ENCODE measurements around the gene TAS2R13. TPM values are rescaled to one million over a fixed set of nuclear protein-coding genes. Genes with fewer than 3 reads are reported as not detected.

The TAS2R13 gene
- total RNA-seq, 2 experiments from 2014 or later: 0.31 to 0.36 TPM

DNA sequence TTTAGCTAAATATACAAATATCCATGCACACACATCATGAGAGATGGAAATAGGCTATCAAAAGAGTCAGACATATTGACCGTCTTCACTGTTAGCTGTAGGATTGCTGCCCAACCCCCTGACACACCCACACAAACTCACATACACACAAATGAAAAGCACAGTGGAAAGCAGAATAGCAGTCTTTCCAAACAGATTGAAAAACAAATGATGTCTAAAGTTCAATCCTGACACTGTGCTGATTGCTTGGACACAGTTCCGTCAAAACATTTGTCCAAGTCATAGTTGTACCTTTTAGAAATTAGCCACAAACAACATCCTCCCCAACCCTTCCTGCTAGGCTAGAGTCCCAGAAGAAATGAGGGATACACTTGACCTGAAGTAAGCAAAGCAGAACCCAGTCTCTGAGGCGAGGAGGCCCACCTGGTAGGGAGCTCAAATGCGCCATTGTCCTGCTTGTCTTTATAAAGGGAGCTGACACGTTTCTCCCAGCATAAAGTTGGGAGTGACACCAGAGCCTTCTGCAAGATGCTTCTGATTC lies 19.5 kb upstream of the TAS2R13 start, which contains the start of gene PRH2:
Gene PRH2 (plus strand): TSS at position 491 of the 541 bp plus-strand sequence. CDS start 38 bp downstream, at position 529.
- Mint-ChIP-seq H3K4me3 (no peak within 1 kb of the TSS), H3K36me3 (ENCODE audit: low read depth) (no peaks in the 10 kb centered on the region), H3K4me1 (ENCODE audit: low read depth) (no peaks in the 10 kb centered on the region), H3K27ac (no peak within 1 kb of the TSS), H3K9me3 (no peaks in the 10 kb centered on the region), H3K27me3 (no peaks in the 10 kb centered on the region)
- DNase-seq (no peak), ATAC-seq (no peak)
- POLR2A ChIA-PET: no interaction called here
- CTCF ChIA-PET: interaction anchor here (0.7 kb wide), 1 partner anchor 40 kb away, joined by 3 read pairs; no protein-coding TSS in a partner anchor
- intact Hi-C loops (cut with micrococcal nuclease): no loop called here
- TF ChIP-seq, protein P1, sequence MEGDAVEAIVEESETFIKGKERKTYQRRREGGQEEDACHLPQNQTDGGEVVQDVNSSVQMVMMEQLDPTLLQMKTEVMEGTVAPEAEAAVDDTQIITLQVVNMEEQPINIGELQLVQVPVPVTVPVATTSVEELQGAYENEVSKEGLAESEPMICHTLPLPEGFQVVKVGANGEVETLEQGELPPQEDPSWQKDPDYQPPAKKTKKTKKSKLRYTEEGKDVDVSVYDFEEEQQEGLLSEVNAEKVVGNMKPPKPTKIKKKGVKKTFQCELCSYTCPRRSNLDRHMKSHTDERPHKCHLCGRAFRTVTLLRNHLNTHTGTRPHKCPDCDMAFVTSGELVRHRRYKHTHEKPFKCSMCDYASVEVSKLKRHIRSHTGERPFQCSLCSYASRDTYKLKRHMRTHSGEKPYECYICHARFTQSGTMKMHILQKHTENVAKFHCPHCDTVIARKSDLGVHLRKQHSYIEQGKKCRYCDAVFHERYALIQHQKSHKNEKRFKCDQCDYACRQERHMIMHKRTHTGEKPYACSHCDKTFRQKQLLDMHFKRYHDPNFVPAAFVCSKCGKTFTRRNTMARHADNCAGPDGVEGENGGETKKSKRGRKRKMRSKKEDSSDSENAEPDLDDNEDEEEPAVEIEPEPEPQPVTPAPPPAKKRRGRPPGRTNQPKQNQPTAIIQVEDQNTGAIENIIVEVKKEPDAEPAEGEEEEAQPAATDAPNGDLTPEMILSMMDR (IDR thresholded peaks at IDR 0.05): no peak

DNA sequence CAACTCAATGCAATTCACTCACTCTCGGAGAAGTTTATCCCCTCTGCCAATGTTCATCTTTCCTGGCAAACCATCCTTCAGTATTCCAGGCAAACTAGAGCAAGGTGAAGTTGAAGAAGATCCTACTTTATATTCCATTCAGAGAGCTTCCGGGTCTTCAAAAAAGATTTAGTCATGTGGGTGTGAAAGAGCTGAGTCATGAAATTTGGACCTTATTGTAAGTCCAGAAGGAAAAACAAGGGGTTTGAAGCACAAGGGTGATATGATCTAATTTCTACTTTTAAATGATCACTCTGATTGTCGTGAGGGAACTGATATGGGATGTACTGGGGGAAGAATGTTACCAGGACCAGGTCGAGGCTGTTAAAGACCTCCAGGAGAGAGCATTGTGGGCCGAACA lies 16.9 kb upstream of the TAS2R13 start:
- no peaks in the 10 kb centered on the region for H3K36me3 Mint-ChIP-seq (ENCODE audit: low read depth)
- CTCF ChIA-PET: no interaction called here

DNA sequence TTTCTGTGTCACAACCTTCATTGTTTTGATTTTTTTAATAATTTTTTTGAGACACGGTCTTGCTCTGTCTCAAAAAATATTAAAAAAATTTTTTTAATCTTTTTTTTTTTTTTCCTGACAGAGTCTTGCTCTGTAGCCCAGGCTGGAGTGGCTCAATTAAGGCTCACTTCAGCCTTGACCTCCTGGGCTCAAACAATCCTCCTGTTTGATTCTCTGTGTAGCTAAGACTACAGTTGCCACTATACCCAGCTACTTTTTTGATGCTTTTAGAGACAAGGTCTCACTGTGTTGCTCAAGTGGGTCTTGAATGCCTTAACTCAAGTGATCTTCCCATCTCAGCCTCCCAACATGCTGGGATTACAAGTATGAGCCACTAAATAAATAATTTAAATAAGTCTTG lies 10.4 kb upstream of the TAS2R13 start:
- Mint-ChIP-seq H3K4me1 (ENCODE audit: low read depth) (no peaks in the 10 kb centered on the region), H3K36me3 (ENCODE audit: low read depth) (no peaks in the 10 kb centered on the region), H3K27me3 (no peaks in the 10 kb centered on the region), H3K9me3 (no peaks in the 10 kb centered on the region), H3K27ac (no peak overlapping the region), H3K4me3 (no peak overlapping the region)
- TF ChIP-seq, protein P1 (IDR thresholded peaks at IDR 0.05): no peak
- ATAC-seq (no peak), DNase-seq (no peak)
- POLR2A ChIA-PET: no interaction called here
- intact Hi-C loops (cut with micrococcal nuclease): no loop called here
- CTCF ChIA-PET: no interaction called here

More for the DNA sequence above, 16.9 kb upstream of the TAS2R13 start:
- Mint-ChIP-seq H3K4me3 (no peak overlapping the region), H3K27ac (no peak overlapping the region), H3K4me1 (ENCODE audit: low read depth) (no peaks in the 10 kb centered on the region), H3K27me3 (no peaks in the 10 kb centered on the region), H3K9me3 (no peaks in the 10 kb centered on the region)
- no peak for DNase-seq
- no peak for ATAC-seq
- POLR2A ChIA-PET: no interaction called here
- intact Hi-C loops (cut with micrococcal nuclease): no loop called here
- TF ChIP-seq, protein P1 (IDR thresholded peaks at IDR 0.05): no peak

DNA sequence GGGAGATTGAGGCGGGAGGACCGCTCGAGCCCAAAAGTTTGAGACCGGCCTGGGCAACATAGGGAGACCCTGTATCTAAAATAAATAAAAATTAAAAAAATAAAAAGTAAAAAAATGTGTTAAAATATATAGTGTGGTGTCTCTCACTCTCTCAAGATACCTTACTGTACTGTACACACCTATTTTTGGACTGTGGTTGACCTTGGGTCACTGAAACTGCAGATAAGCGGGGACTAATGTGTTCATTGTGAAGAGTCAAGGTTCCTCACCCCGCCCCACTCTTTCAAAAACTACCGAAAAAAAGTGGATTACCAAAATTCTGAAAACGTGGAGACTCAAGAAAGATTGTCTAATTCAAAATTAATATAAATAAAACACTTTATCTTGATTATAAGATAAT lies 1.0 kb upstream of the TAS2R13 start:
- no peak for ATAC-seq

DNA sequence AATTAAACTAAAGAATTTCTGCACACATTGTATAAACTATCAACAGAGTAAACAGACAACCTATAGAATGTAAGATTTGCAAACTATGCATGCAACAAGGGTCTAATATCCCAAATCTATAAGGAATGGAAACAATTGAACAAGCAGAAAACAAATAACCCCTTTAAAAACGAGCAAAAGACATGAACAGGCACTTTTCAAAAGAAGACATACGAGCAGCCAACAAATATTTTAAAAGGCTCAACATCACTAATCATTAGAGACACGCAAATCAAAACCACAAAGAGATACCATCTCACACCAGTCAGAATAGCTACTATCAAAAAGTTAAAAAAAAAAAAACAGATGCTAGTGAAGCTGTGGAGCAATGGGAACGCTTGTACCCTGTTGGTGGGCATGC lies 4.7 kb downstream of the TAS2R13 start:
- peaks cover 42% of the 10 kb centered on the region for H3K9me3 Mint-ChIP-seq
- H3K4me3 Mint-ChIP-seq: no peak overlapping the region
- peaks cover 19% of the 10 kb centered on the region for H3K36me3 Mint-ChIP-seq (ENCODE audit: low read depth)
- CTCF ChIA-PET: no interaction called here
- DNase-seq: no peak
- H3K27me3 Mint-ChIP-seq: no peaks in the 10 kb centered on the region
- ATAC-seq: no peak
- TF ChIP-seq, protein P1 (IDR thresholded peaks at IDR 0.05): no peak
- intact Hi-C loops (cut with micrococcal nuclease): no loop called here
- POLR2A ChIA-PET: interaction anchor here (0.6 kb wide), 1 partner anchor 89 kb away, joined by 4 read pairs; no protein-coding TSS in a partner anchor
- H3K4me1 Mint-ChIP-seq (ENCODE audit: low read depth): peaks cover 2% of the 10 kb centered on the region
- no peak overlapping the region for H3K27ac Mint-ChIP-seq

More for the DNA sequence above, 1.0 kb upstream of the TAS2R13 start:
- H3K27me3 Mint-ChIP-seq: no peaks in the 10 kb centered on the region
- DNase-seq: no peak
- ChIA-PET CTCF (no interaction called here), POLR2A (no interaction called here)
- peaks cover 6% of the 10 kb centered on the region for H3K36me3 Mint-ChIP-seq (ENCODE audit: low read depth)
- H3K9me3 Mint-ChIP-seq: peaks cover 13% of the 10 kb centered on the region
- H3K27ac Mint-ChIP-seq: no peak overlapping the region
- H3K4me1 Mint-ChIP-seq (ENCODE audit: low read depth): peaks cover 2% of the 10 kb centered on the region
- TF ChIP-seq, protein P1 (IDR thresholded peaks at IDR 0.05): no peak
- intact Hi-C loops (cut with micrococcal nuclease): no loop called here
- no peak overlapping the region for H3K4me3 Mint-ChIP-seq
